ENCODE data around the gene PPP1R12B. TPM values are rescaled to one million over a fixed set of nuclear protein-coding genes. Genes with fewer than 3 reads are reported as not detected.
"Not testable (repeated sequence)": the region's sequence is repeated elsewhere in the genome, so short reads cannot be mapped to it uniquely, and the experiment has no call there.

PPP1R12B gene
- polyA plus RNA-seq, 1 experiment = 38.6 TPM

DNA sequence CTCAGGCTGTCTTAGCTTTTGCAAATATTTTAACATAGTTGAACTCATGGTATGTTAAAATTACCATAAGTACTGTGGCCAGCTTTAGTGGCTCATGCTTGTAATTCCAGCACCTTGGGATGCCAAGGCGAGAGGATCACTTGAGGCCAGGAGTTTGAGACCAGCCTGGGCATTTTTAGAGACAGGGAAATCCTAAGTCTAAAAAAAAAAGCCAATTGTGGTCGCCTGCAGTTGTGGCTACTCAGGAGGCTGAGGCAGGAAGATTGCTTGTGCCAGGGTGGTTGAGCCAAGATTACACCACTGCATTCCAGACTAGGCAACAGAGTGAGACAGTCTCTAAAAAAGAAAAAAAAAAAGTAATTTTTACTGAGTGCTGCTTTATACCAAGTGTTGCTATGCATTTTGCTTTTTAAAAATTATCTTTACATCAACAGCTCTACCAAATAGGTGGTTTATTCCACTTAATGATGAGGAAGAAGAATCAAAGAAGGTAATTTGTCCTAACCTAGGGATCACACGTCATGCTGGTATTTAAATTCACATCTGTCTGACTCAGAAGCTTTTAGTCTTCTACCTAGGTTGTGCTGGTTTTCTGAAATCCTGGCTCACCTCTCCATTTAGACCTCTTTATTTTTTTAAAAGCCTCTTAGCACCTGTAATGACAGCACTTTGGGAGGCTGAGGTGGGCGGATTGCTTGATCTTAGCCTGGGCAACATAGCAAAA, 16.8 kb downstream of the PPP1R12B start:
- POLR2A ChIA-PET = interaction anchor here (0.9 kb wide), 1 partner anchor 18 kb away, joined by 3 read pairs; no protein-coding TSS in a partner anchor
- DNase-seq (ENCODE audit: low read depth, low spot score) = no peak
- no peaks in the 10 kb centered on the region for H3K27me3 ChIP-seq (ENCODE audit: control insufficient read depth, insufficient read depth, low read length)

DNA sequence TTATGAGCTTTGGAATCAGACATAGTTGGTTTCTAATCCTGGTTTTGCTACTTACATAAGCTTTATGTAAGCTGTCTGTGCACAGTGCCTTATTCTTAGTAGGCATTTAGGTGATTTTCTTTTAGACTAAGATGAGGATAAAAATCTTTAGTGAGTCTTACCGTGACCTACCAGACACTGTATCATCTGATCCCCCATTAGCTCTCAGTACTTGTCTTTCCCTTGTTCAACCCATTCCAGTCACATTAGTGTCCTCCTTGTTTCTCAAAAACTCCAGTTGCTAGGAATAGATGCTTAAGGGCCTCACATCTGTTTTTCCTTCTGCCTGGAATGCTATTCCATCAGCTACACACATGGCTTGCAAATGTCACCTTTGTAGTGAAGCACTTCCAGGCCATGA, 18.8 kb downstream of the PPP1R12B start:
- Histone ChIP-seq H3K27me3 (ENCODE audit: control insufficient read depth, insufficient read depth, low read length) (no peaks in the 10 kb centered on the region), H3K9me3 (ENCODE audit: control insufficient read depth, insufficient read depth, low read length) (no peaks in the 10 kb centered on the region), H3K4me3 (ENCODE audit: low read depth, low read length) (no peak overlapping the region), H3K27ac (ENCODE audit: low read depth, low read length) (no peak overlapping the region)
- TF ChIP-seq, protein P1, sequence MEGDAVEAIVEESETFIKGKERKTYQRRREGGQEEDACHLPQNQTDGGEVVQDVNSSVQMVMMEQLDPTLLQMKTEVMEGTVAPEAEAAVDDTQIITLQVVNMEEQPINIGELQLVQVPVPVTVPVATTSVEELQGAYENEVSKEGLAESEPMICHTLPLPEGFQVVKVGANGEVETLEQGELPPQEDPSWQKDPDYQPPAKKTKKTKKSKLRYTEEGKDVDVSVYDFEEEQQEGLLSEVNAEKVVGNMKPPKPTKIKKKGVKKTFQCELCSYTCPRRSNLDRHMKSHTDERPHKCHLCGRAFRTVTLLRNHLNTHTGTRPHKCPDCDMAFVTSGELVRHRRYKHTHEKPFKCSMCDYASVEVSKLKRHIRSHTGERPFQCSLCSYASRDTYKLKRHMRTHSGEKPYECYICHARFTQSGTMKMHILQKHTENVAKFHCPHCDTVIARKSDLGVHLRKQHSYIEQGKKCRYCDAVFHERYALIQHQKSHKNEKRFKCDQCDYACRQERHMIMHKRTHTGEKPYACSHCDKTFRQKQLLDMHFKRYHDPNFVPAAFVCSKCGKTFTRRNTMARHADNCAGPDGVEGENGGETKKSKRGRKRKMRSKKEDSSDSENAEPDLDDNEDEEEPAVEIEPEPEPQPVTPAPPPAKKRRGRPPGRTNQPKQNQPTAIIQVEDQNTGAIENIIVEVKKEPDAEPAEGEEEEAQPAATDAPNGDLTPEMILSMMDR (IDR thresholded peaks at IDR 0.05; ENCODE audit: low read depth, low read length) = no peak
- POLR2A ChIA-PET = no interaction called here
- no peak for DNase-seq (ENCODE audit: low read depth, low spot score)
- CTCF ChIA-PET = no interaction called here

More for the DNA sequence above, 16.8 kb downstream of the PPP1R12B start:
- no peak overlapping the region for H3K4me3 ChIP-seq (ENCODE audit: low read depth, low read length)
- H3K9me3 ChIP-seq (ENCODE audit: control insufficient read depth, insufficient read depth, low read length) = no peaks in the 10 kb centered on the region
- TF ChIP-seq, protein P1 (IDR thresholded peaks at IDR 0.05; ENCODE audit: low read depth, low read length) = no peak
- H3K27ac ChIP-seq (ENCODE audit: low read depth, low read length) = no peak overlapping the region
- CTCF ChIA-PET = interaction anchor here (1.1 kb wide), 1 partner anchor 21 kb away, joined by 4 read pairs; no protein-coding TSS in a partner anchor

DNA sequence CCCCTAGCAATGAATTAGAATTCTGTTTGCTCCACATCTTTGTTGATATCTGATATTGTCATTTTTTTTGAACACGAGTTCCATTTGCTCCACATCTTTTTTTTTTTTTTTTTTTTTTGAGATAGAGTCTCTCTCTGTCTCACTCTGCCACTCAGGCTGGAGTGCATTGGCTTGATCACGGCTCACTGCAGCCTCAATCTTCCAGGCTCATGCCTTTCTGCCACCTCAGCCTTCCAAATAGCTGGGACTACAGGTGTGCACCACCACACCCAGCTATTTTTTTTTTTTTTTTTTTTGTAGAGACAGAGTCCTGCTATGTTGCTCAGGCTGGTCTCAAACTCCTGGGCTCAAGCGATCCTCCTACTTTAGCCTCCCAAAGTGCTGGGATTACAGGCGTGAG, 22.4 kb downstream of the PPP1R12B start:
- H3K9me3 ChIP-seq (ENCODE audit: control insufficient read depth, insufficient read depth, low read length); H3K27ac ChIP-seq (ENCODE audit: low read depth, low read length); CTCF ChIA-PET; DNase-seq (ENCODE audit: low read depth, low spot score); H3K27me3 ChIP-seq (ENCODE audit: control insufficient read depth, insufficient read depth, low read length); H3K4me3 ChIP-seq (ENCODE audit: low read depth, low read length): not testable (repeated sequence)
- POLR2A ChIA-PET = interaction anchor here (0.7 kb wide), 1 partner anchor 23 kb away, joined by 4 read pairs; no protein-coding TSS in a partner anchor

- Histone ChIP-seq H3K27ac (ENCODE audit: low read depth, low read length) (no peak overlapping the region), H3K9me3 (ENCODE audit: control insufficient read depth, insufficient read depth, low read length) (peaks cover 4% of the 10 kb centered on the region; the same call in 1 of the 2 replicates), H3K4me3 (ENCODE audit: low read depth, low read length) (no peak overlapping the region), H3K27me3 (ENCODE audit: control insufficient read depth, insufficient read depth, low read length) (no peaks in the 10 kb centered on the region)
- ChIA-PET CTCF (no interaction called here), POLR2A (no interaction called here)
- no peak for DNase-seq (ENCODE audit: low read depth, low spot score)
- TF ChIP-seq, protein P1 (IDR thresholded peaks at IDR 0.05; ENCODE audit: low read depth, low read length) = no peak
These were observed 25.6 kb downstream of the PPP1R12B start for GRCh38 chr1:202374099-202374498.

DNA sequence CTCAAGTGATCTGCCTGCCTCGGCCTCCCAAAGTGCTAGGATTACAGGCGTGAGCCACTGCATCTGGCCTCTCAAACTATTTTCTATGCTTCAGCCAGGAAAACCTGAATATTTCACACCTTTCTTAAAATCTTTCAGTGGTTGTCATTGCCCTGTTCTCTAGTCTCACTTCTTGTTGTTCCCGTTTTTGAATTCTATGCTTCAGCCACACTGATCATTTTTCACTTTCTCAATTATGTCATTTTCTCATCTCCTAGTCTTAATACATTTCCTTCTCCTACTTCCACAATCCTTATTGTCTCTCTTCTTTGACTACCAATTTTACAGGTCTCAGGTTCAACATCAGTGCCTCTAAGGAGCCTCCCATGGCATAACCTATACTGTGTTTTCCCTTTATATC, 26.7 kb downstream of the PPP1R12B start:
- POLR2A ChIA-PET; DNase-seq (ENCODE audit: low read depth, low spot score); H3K9me3 ChIP-seq (ENCODE audit: control insufficient read depth, insufficient read depth, low read length); CTCF ChIA-PET; H3K4me3 ChIP-seq (ENCODE audit: low read depth, low read length); H3K27ac ChIP-seq (ENCODE audit: low read depth, low read length); H3K27me3 ChIP-seq (ENCODE audit: control insufficient read depth, insufficient read depth, low read length): not testable (repeated sequence)

DNA sequence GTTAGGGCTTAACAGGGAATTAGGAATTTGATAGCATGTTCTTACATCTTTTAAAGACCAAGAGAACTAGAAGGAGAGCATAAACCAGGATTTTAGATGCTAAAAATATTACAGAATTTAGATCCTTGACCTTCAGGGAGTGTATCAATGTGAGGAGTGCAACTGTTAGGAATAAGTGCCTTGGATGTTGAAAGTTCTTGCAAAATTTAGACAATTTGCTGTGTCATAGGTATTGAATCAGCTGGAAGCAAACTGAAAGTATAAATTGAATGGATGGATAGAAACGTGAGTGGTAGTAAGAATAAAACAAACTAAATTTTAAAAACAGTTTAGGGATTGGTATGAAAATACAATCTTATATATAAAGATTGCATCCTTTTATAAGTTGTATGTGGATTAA, 27.7 kb downstream of the PPP1R12B start:
- CTCF ChIA-PET = no interaction called here
- H3K27ac ChIP-seq (ENCODE audit: low read depth, low read length) = no peak overlapping the region

More for the DNA sequence above, 27.7 kb downstream of the PPP1R12B start:
- H3K4me3 ChIP-seq (ENCODE audit: low read depth, low read length) = no peak overlapping the region
- peaks cover 4% of the 10 kb centered on the region; the same call in 1 of the 2 replicates for H3K9me3 ChIP-seq (ENCODE audit: control insufficient read depth, insufficient read depth, low read length)
- no peaks in the 10 kb centered on the region for H3K27me3 ChIP-seq (ENCODE audit: control insufficient read depth, insufficient read depth, low read length)
- TF ChIP-seq, protein P1 (IDR thresholded peaks at IDR 0.05; ENCODE audit: low read depth, low read length) = no peak
- no peak for DNase-seq (ENCODE audit: low read depth, low spot score)
- POLR2A ChIA-PET = no interaction called here

All from AG04450 (cell line).